GM12878 (cell line): ENCODE data around the gene TEX55.

ENCODE experiments used
- EP300 ChIP-seq, 2 experiments: fragments of 150-350 bp in 1 of 2; IDR thresholded peaks; 2 replicates each; pipeline ENCODE4 v1.6.1; 2011 to 2012; ENCODE audit warnings: low read depth in 2 of 2, low read length in 2 of 2, borderline replicate concordance in 1 of 2, improper control_type of control experiment in 1 of 2, inconsistent platforms in 1 of 2; ENCODE audit not compliant: control insufficient read depth in 1 of 2
- IKZF2 ChIP-seq, 2 experiments: fragments of 450-650 bp; IDR thresholded peaks; 2 replicates each; pipeline ENCODE4 v1.6.1; 2017; ENCODE audit warnings: mild to moderate bottlenecking in 2 of 2, moderate library complexity in 2 of 2
- MTA3 ChIP-seq: IDR thresholded peaks from 2 replicates; pipeline ENCODE4 v1.6.1; 2012; ENCODE audit warnings: low read length, inconsistent platforms, borderline replicate concordance
- MXI1 ChIP-seq: fragments of 150-350 bp; IDR thresholded peaks from 2 replicates; pipeline ENCODE4 v1.6.1; 2011; ENCODE audit warnings: low read depth, mild to moderate bottlenecking, inconsistent platforms, low read length, improper control_type of control experiment
- NFYA ChIP-seq: IDR thresholded peaks from 2 replicates; pipeline ENCODE4 v1.6.1; 2011; ENCODE audit warnings: low read depth, mild to moderate bottlenecking, low read length, improper control_type of control experiment, borderline replicate concordance
- POLR2A ChIP-seq: IDR thresholded peaks from 2 replicates; pipeline ENCODE4 v1.6.1; 2011; ENCODE audit warnings: low read depth, mild to moderate bottlenecking, low read length
- POLR2AphosphoS5 ChIP-seq: IDR thresholded peaks from 2 replicates; pipeline ENCODE4 v1.6.1; 2011; ENCODE audit warnings: mild to moderate bottlenecking, low read length, inconsistent platforms
- RAD21 ChIP-seq: IDR thresholded peaks from 2 replicates; pipeline ENCODE4 v1.6.1; 2011; ENCODE audit warnings: mild to moderate bottlenecking, low read depth, low read length, moderate library complexity; ENCODE audit not compliant: insufficient read depth
- RUNX3 ChIP-seq: IDR thresholded peaks from 2 replicates; pipeline ENCODE4 v1.6.1; 2012; ENCODE audit warnings: low read length, inconsistent platforms
- SUPT20H ChIP-seq: IDR thresholded peaks from 2 replicates; pipeline ENCODE4 v1.6.1; 2011; ENCODE audit warnings: low read depth, mild to moderate bottlenecking, low read length, moderate library complexity, borderline replicate concordance; ENCODE audit not compliant: control insufficient read depth
- TF ChIP-seq, protein P1 (sequence below), 3 experiments: IDR thresholded peaks in 2 of 3; conservative IDR thresholded peaks in 1 of 3; 2 replicates each; pipeline ENCODE4 v1.5.1; 2011; ENCODE audit warnings: low read depth in 3 of 3, low read length in 3 of 3, mild to moderate bottlenecking in 3 of 3, control low read depth in 2 of 3, moderate library complexity in 2 of 3, inconsistent platforms in 1 of 3, mixed read lengths in 1 of 3; ENCODE audit not compliant: control insufficient read depth in 2 of 3, insufficient read depth in 1 of 3; ENCODE audit errors: extremely low read depth in 1 of 3

DNA sequence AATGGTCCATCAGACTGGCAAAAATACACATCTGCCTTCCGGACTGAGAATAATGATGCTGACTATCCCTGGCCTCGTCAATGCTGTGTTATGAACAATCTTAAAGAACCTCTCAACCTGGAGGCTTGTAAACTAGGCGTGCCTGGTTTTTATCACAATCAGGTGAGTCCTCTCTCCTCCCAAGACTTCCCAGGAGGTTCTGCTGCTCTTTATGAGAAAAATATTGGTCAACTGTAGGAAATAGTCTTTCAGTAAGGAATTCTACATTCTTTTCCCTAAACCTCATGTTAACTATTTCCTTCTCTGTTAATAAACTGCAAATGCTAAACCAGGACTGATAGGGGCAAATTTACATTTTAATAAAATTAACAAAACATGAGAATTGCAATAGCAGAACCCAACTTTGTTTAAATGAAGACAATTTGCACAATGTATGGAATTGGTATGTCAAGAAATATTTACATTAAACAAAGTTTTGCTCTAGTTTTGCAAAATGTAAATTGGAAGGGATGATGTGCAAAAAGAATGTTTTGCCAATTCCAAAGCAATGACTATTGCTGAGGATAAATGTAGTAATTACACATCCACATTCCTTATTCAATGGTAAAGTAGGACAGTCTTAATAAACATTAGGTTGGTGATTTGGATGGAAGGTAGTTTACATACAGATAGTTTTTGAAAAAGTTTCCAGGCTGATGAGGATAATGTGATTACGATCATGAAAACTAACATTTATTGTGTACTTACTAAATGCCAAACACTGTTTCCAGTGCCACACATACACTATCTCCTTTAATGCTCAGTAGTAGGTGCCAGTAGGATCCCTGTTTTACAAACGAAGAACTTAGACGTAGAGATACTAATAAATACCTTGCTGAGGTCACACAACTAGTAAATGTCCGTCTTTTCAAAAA is 48.5 kb downstream of the TEX55 start:
- TF ChIP-seq POLR2AphosphoS5 (no peak), RAD21 (no peak), IKZF2 (IDR thresholded peaks at IDR 0.05) (no peak), MXI1 (no peak), POLR2A (no peak), EP300 (IDR thresholded peaks at IDR 0.05; ENCODE audit: borderline replicate concordance in 1 of 2, control insufficient read depth in 1 of 2, low read depth in 2 of 2, low read length in 2 of 2) (no peak), RUNX3 (no peak), NFYA (no peak), MTA3 (no peak), SUPT20H (no peak)
- TF ChIP-seq, protein P1, sequence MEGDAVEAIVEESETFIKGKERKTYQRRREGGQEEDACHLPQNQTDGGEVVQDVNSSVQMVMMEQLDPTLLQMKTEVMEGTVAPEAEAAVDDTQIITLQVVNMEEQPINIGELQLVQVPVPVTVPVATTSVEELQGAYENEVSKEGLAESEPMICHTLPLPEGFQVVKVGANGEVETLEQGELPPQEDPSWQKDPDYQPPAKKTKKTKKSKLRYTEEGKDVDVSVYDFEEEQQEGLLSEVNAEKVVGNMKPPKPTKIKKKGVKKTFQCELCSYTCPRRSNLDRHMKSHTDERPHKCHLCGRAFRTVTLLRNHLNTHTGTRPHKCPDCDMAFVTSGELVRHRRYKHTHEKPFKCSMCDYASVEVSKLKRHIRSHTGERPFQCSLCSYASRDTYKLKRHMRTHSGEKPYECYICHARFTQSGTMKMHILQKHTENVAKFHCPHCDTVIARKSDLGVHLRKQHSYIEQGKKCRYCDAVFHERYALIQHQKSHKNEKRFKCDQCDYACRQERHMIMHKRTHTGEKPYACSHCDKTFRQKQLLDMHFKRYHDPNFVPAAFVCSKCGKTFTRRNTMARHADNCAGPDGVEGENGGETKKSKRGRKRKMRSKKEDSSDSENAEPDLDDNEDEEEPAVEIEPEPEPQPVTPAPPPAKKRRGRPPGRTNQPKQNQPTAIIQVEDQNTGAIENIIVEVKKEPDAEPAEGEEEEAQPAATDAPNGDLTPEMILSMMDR (IDR thresholded peaks at IDR 0.05 in 2 of 3, conservative IDR thresholded peaks at IDR 0.05 in 1 of 3; ENCODE audit: control insufficient read depth in 2 of 3, extremely low read depth in 1 of 3, insufficient read depth in 1 of 3, low read depth in 3 of 3, low read length in 3 of 3): no peak
